Measurements from ENCODE around the gene SORCS1.

SORCS1 gene

GRCh38 chr10:106898446-106898845, 266.1 kb downstream of the SORCS1 start:
- no peak overlapping the region for H3K27ac ChIP-seq
- no peak for TF ChIP-seq CTCF (IDR thresholded peaks at IDR 0.05)
- no peak for TF ChIP-seq ZFX (IDR thresholded peaks at IDR 0.05; ENCODE audit: borderline replicate concordance)

- H3K27ac ChIP-seq: no peak overlapping the region
- TF ChIP-seq CTCF (IDR thresholded peaks at IDR 0.05) (no peak), ZFX (IDR thresholded peaks at IDR 0.05; ENCODE audit: borderline replicate concordance) (no peak)
Observed at GRCh38 chr10:106897719-106898118, 266.8 kb downstream of the SORCS1 start.

GRCh38 chr10:106894692-106895091, 269.8 kb downstream of the SORCS1 start:
- H3K27ac ChIP-seq: no peak overlapping the region
- TF ChIP-seq CTCF (IDR thresholded peaks at IDR 0.05): no peak
- TF ChIP-seq ZFX (IDR thresholded peaks at IDR 0.05; ENCODE audit: borderline replicate concordance): no peak

GRCh38 chr10:106877574-106877973, 286.9 kb downstream of the SORCS1 start:
- TF ChIP-seq CTCF (IDR thresholded peaks at IDR 0.05) (no peak), ZFX (IDR thresholded peaks at IDR 0.05; ENCODE audit: borderline replicate concordance) (no peak)
- no peak overlapping the region for H3K27ac ChIP-seq

- TF ChIP-seq CTCF (IDR thresholded peaks at IDR 0.05): no peak
- no peak for TF ChIP-seq ZFX (IDR thresholded peaks at IDR 0.05; ENCODE audit: borderline replicate concordance)
Observed at GRCh38 chr10:106874604-106874889, 290.0 kb downstream of the SORCS1 start.

GRCh38 chr10:106873770-106874603, 290.5 kb downstream of the SORCS1 start:
- TF ChIP-seq CTCF (IDR thresholded peaks at IDR 0.05): no peak
- no peak for TF ChIP-seq ZFX (IDR thresholded peaks at IDR 0.05; ENCODE audit: borderline replicate concordance)
- no peak overlapping the region for H3K27ac ChIP-seq

More at GRCh38 chr10:106874604-106874889, 290.0 kb downstream of the SORCS1 start:
- H3K27ac ChIP-seq: no peak overlapping the region

- TF ChIP-seq CTCF (IDR thresholded peaks at IDR 0.05) (no peak), ZFX (IDR thresholded peaks at IDR 0.05; ENCODE audit: borderline replicate concordance) (no peak)
- H3K27ac ChIP-seq: no peak overlapping the region
Observed at GRCh38 chr10:106872176-106872575, 292.3 kb downstream of the SORCS1 start.
